ENCODE results near the gene GORAB. TPM values are rescaled to one million over a fixed set of nuclear protein-coding genes. Genes with fewer than 3 reads are reported as not detected.

GORAB gene
- total and polyA plus RNA-seq, 9 of the 15 experiments (the other 6 are each of a cell fraction or from before 2014, with no cell fraction given): 4.4 to 12.9 (median 8.9) TPM

GRCh38 chr1:170562646-170563338 is 30.8 kb downstream of the GORAB start:
- POLR2A ChIA-PET: interaction anchor here (1.1 kb wide), 1 partner anchor 31 kb away, joined by 4 read pairs; the partner anchor contains the start of gene GORAB
- H2AFZ ChIP-seq (ENCODE audit: low read depth, low read length): no peak overlapping the region

More at GRCh38 chr1:170562646-170563338, 30.8 kb downstream of the GORAB start:
- peak; percentile 68 for ATAC-seq
- CTCF ChIA-PET (ENCODE audit: low intra/inter-chr PET ratio): no interaction called here
- Histone ChIP-seq H3K27ac (ENCODE audit: extremely low read depth, low read depth, low read length) (no peak overlapping the region), H3K9ac (ENCODE audit: insufficient read depth in 1 of 2, low read depth in 2 of 2, low read length in 2 of 2) (no peak overlapping the region), H3K4me1 (replicated peaks in 1 of 2; ENCODE audit: control insufficient read depth in 2 of 2, insufficient read depth in 2 of 2, low read length in 2 of 2) (no peaks in the 10 kb centered on the region; a peak in 1 of 5 replicates), H4K20me1 (replicated peaks; ENCODE audit: control insufficient read depth, insufficient read depth, low read length) (no peaks in the 10 kb centered on the region), H3K9me1 (ENCODE audit: control insufficient read depth, insufficient read depth, low read length) (no peaks in the 10 kb centered on the region), H3K27me3 (ENCODE audit: control insufficient read depth in 2 of 2, insufficient read depth in 2 of 2, low read length in 2 of 2) (no peaks in the 10 kb centered on the region), H3K9me3 (replicated peaks; ENCODE audit: control insufficient read depth, insufficient read depth, low read depth, low read length) (no peaks in the 10 kb centered on the region), H3K79me2 (ENCODE audit: control insufficient read depth, insufficient read depth, low read length) (no peaks in the 10 kb centered on the region), H3K4me2 (ENCODE audit: insufficient read depth, low read length) (no peak overlapping the region), H3K36me3 (ENCODE audit: control insufficient read depth, insufficient read depth, low read length) (no peaks in the 10 kb centered on the region), H3K4me3 (no peak overlapping the region)
- no peak for TF ChIP-seq ATF4 (CRISPR knock-in tag; IDR thresholded peaks at IDR 0.05)
- TF ChIP-seq PHF20 (IDR thresholded peaks at IDR 0.05; ENCODE audit: partially characterized antibody): no peak
- TF ChIP-seq ARID1B (IDR thresholded peaks at IDR 0.05): peak; percentile 20; the same call in 1 of the 2 replicates
- no peak for TF ChIP-seq NR2C2 (CRISPR knock-in tag; IDR thresholded peaks at IDR 0.05)
- peak; percentile 35; the same call in 1 of the 2 replicates for TF ChIP-seq NR2C2 (tag; IDR thresholded peaks at IDR 0.05)
- TF ChIP-seq JUND (IDR thresholded peaks at IDR 0.05; ENCODE audit: borderline replicate concordance, low read depth, low read length): peak; percentile 87
- peak; percentile 82; the same call in 2 of the 3 replicates for TF ChIP-seq JUND (tag; IDR thresholded peaks at IDR 0.05; ENCODE audit: borderline replicate concordance, low read depth, low read length)
- peak; percentile 17 for TF ChIP-seq FOS (IDR thresholded peaks at IDR 0.05; ENCODE audit: extremely low read depth, insufficient read length)
- no peak for TF ChIP-seq BMI1 (IDR thresholded peaks at IDR 0.05; ENCODE audit: low read length)
- TF ChIP-seq KDM1A (IDR thresholded peaks at IDR 0.05): peak; percentile 9 to 18; a peak in 1 of 4 replicates
- TF ChIP-seq ILF3 (IDR thresholded peaks at IDR 0.05; ENCODE audit: borderline replicate concordance): no peak
- peak; percentile 88 for TF ChIP-seq ATF3 (IDR thresholded peaks at IDR 0.05)
- TF ChIP-seq ATF3 (CRISPR knock-in tag; conservative IDR thresholded peaks at IDR 0.05): no peak
- TF ChIP-seq FOSL1 (tag; conservative IDR thresholded peaks at IDR 0.05): peak; percentile 75
- TF ChIP-seq VEZF1 (CRISPR knock-in tag; IDR thresholded peaks at IDR 0.05): peak; percentile 16; the same call in 1 of the 2 replicates
- TF ChIP-seq RUNX1 (IDR thresholded peaks at IDR 0.05; ENCODE audit: low read depth): no peak
- peak; percentile 72 for TF ChIP-seq JUN (IDR thresholded peaks at IDR 0.05; ENCODE audit: borderline replicate concordance, low read depth, low read length)
- TF ChIP-seq JUN (CRISPR knock-in tag; IDR thresholded peaks at IDR 0.05; ENCODE audit: borderline replicate concordance): no peak
- 0 out of 2 replicates have a peak, but pooled peaks have one; percentile 18 for TF ChIP-seq SMARCA4 (IDR thresholded peaks at IDR 0.05)
- peak; percentile 84 for FAIRE-seq
- 3% methylated on average over 7 of the region's 7 CpGs for WGBS (ENCODE audit: insufficient coverage, low coverage, missing lambda C conversion rate)
- intact Hi-C loops (cut with micrococcal nuclease) (no loop called here), in situ Hi-C loops (cut with MboI) (no loop called here)
- peak; percentile 20 to 40 (median 30) for DNase-seq (ENCODE audit: extremely low read depth in 1 of 4, low spot score in 3 of 4)
- no TSS peak for BruUV-seq (replicated peaks)

Data from K562 (cell line).